Neutrophil (primary cell): ENCODE results near the gene PPP6R3.

Source experiments
- H3K27ac ChIP-seq: fragments of 200-600 bp; sonication (generic); 2 replicates; pipeline ENCODE4 v1.5.1; 2016; ENCODE audit warnings: mild to moderate bottlenecking, moderate library complexity
- H3K27me3 ChIP-seq: fragments of 200-600 bp; sonication (generic); 2 replicates; pipeline ENCODE4 v1.6.0; 2016; ENCODE audit warnings: mild to moderate bottlenecking
- H3K36me3 ChIP-seq: fragments of 200-600 bp; sonication (generic); 2 replicates; pipeline ENCODE4 v1.5.1; 2017
- H3K4me1 ChIP-seq, 2 experiments: fragments of 200-600 bp in 1 of 2; sonication (generic) in 1 of 2; 1 replicate in 1 of 2; 2 replicates in 1 of 2; pipeline versions ENCODE4 v1.5.1 to v1.6.1; 2013 to 2016; ENCODE audit warnings: low read depth in 1 of 2, low read length in 1 of 2, mild to moderate bottlenecking in 1 of 2, moderate library complexity in 1 of 2; ENCODE audit not compliant: control insufficient read depth in 1 of 2, insufficient read depth in 1 of 2
- H3K4me3 ChIP-seq, 2 experiments: fragments of 200-600 bp in 1 of 2; sonication (generic) in 1 of 2; 1 replicate in 1 of 2; 2 replicates in 1 of 2; pipeline ENCODE4 v1.5.1; 2013 to 2016; ENCODE audit warnings: low read depth in 1 of 2, low read length in 1 of 2, mild to moderate bottlenecking in 1 of 2, moderate library complexity in 1 of 2
- H3K9me3 ChIP-seq: fragments of 200-600 bp; sonication (generic); 2 replicates; pipeline ENCODE4 v1.5.1; 2016
- TF ChIP-seq, protein P1 (sequence below): fragments of 200-600 bp; sonication (generic); IDR thresholded peaks from 2 replicates; pipeline ENCODE4 v1.5.1; 2016; ENCODE audit warnings: antibody characterized with exemption

Gene PPP6R3

GRCh38 chr11:68501813-68502212 lies 41.3 kb downstream of the PPP6R3 start:
- H3K4me1 ChIP-seq = peaks cover 0 to 18% of the 10 kb centered on the region in 2 experiments

DNA sequence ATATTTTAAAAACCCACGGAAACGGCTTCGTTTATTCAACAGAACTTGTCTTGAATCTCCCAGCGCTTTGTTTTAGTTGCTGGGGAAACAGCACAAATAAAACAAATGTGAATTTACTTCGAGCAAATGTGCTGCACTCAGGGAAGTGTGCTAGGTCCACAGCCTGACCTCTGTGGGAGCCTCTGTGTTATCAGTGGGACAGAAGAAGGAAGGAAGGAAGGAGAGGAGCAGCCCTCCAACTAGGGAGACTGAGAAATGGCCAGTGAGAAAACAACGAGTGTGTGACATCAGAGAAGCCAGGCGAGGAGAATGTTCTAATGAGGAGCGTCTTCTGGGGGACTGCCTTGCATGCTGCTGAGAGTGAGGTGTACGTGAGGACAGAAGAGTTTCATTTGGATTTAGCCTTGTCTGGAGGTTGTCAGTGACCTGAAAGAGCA lies 42.7 kb downstream of the PPP6R3 start:
- peaks cover 4 to 18% of the 10 kb centered on the region in 2 experiments for H3K4me1 ChIP-seq
- H3K27ac ChIP-seq = peak overlapping the region; percentile 42
- H3K36me3 ChIP-seq = no peaks in the 10 kb centered on the region
- no peaks in the 10 kb centered on the region for H3K27me3 ChIP-seq
- TF ChIP-seq, protein P1, sequence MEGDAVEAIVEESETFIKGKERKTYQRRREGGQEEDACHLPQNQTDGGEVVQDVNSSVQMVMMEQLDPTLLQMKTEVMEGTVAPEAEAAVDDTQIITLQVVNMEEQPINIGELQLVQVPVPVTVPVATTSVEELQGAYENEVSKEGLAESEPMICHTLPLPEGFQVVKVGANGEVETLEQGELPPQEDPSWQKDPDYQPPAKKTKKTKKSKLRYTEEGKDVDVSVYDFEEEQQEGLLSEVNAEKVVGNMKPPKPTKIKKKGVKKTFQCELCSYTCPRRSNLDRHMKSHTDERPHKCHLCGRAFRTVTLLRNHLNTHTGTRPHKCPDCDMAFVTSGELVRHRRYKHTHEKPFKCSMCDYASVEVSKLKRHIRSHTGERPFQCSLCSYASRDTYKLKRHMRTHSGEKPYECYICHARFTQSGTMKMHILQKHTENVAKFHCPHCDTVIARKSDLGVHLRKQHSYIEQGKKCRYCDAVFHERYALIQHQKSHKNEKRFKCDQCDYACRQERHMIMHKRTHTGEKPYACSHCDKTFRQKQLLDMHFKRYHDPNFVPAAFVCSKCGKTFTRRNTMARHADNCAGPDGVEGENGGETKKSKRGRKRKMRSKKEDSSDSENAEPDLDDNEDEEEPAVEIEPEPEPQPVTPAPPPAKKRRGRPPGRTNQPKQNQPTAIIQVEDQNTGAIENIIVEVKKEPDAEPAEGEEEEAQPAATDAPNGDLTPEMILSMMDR = no peak
- no peak overlapping the region for H3K4me3 ChIP-seq
- H3K9me3 ChIP-seq = no peaks in the 10 kb centered on the region

More at GRCh38 chr11:68501813-68502212, 41.3 kb downstream of the PPP6R3 start:
- Histone ChIP-seq H3K27me3 (no peaks in the 10 kb centered on the region), H3K9me3 (no peaks in the 10 kb centered on the region), H3K4me3 (no peak overlapping the region), H3K36me3 (no peaks in the 10 kb centered on the region), H3K27ac (no peak overlapping the region)
- TF ChIP-seq, protein P1 = no peak

- no peaks in the 10 kb centered on the region for H3K36me3 ChIP-seq
- H3K4me3 ChIP-seq = no peak overlapping the region
- H3K9me3 ChIP-seq = no peaks in the 10 kb centered on the region
- no peaks in the 10 kb centered on the region for H3K27me3 ChIP-seq
- TF ChIP-seq, protein P1 = no peak
- peak overlapping the region; percentile 42 for H3K27ac ChIP-seq
- H3K4me1 ChIP-seq = peaks cover 4 to 13% of the 10 kb centered on the region in 2 experiments
Measured at GRCh38 chr11:68503792-68504191, 43.2 kb downstream of the PPP6R3 start.

DNA sequence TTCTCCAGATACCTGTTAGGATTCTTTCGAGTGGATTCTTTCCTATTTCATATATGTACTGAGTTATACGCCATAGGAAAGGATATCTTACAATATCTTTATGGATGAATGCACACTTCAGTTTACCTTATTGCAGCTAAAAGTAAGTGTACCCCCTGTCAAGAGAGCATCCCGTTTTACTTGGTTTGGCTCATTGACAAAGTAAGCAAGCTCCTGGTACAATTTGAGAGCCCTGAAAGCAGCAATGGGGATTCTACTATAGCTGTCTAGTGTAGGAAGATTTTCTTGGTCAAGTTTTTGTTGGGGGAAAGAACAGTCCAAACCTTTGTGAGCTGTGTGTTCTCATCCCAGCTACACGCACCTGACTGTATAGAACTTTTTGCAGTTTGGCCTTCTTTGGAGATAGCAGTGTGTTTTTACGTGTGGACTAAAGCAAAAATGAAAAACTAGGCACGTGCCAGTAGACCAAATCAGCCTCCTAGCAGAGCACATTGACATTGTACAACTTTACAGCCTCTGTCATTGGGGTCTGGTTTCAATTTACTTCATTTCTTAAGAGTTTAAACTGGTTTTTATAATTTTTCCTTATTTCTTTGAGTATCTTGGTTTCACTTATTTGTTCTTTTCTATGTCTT lies 44.0 kb downstream of the PPP6R3 start:
- no peaks in the 10 kb centered on the region for H3K27me3 ChIP-seq
- no peak overlapping the region for H3K4me3 ChIP-seq
- no peaks in the 10 kb centered on the region for H3K36me3 ChIP-seq
- H3K9me3 ChIP-seq = no peaks in the 10 kb centered on the region
- no peak overlapping the region for H3K27ac ChIP-seq
- peaks cover 4 to 13% of the 10 kb centered on the region in 2 experiments for H3K4me1 ChIP-seq
- TF ChIP-seq, protein P1 = no peak

DNA sequence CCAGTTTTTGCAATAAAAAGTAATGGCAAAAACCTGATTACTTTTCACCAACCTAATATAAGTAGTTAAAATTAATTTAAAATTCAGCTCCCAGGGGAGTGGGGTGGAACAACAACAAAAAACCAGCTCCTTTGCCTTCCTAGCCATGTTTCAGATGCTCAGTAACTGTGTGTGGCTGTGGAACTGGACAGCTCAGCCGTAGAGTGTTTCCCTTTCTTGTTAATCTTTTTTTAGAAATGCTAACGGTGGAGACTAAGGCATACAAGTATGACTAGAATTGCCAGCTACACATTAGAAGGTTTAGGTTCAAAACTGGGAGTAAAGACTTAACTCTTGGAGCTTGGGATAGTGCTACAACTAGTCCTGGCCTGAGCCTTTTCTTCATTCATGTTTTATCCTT lies 45.0 kb downstream of the PPP6R3 start:
- Histone ChIP-seq H3K9me3 (no peaks in the 10 kb centered on the region), H3K36me3 (no peaks in the 10 kb centered on the region), H3K27me3 (no peaks in the 10 kb centered on the region), H3K4me3 (no peak overlapping the region), H3K27ac (no peak overlapping the region), H3K4me1 (peaks cover 4 to 13% of the 10 kb centered on the region in 2 experiments)
- TF ChIP-seq, protein P1 = no peak
